ENCODE data around the gene SERPINI1.

The SERPINI1 gene

GRCh38 chr3:167843886-167844285 lies 108.4 kb downstream of the SERPINI1 start:
- no peaks in the 10 kb centered on the region for H3K36me3 ChIP-seq (ENCODE audit: control insufficient read depth in 2 of 2, insufficient read depth in 2 of 2, low read length in 2 of 2)
- no peak overlapping the region for H3K4me3 ChIP-seq (ENCODE audit: low read length in 2 of 2)
- no peak overlapping the region for H3K9ac ChIP-seq (ENCODE audit: low read length in 2 of 2)
- no peaks in the 10 kb centered on the region for H3K27me3 ChIP-seq (ENCODE audit: control insufficient read depth in 1 of 2, insufficient read depth in 2 of 2, low read length in 2 of 2)
- H3K9me3 ChIP-seq (ENCODE audit: control insufficient read depth in 2 of 2, low read length in 2 of 2) = no peaks in the 10 kb centered on the region
- H3K27ac ChIP-seq (ENCODE audit: low read length) = no peak overlapping the region
- H3K4me1 ChIP-seq (ENCODE audit: control insufficient read depth, insufficient read depth, low read length) = no peaks in the 10 kb centered on the region

GRCh38 chr3:167844528-167844927 lies 109.0 kb downstream of the SERPINI1 start:
- no peaks in the 10 kb centered on the region for H3K36me3 ChIP-seq (ENCODE audit: control insufficient read depth in 2 of 2, insufficient read depth in 2 of 2, low read length in 2 of 2)
- H3K27me3 ChIP-seq (ENCODE audit: control insufficient read depth in 1 of 2, insufficient read depth in 2 of 2, low read length in 2 of 2) = no peaks in the 10 kb centered on the region
- H3K4me1 ChIP-seq (ENCODE audit: control insufficient read depth, insufficient read depth, low read length) = no peaks in the 10 kb centered on the region
- no peak overlapping the region for H3K27ac ChIP-seq (ENCODE audit: low read length)
- H3K4me3 ChIP-seq (ENCODE audit: low read length in 2 of 2) = no peak overlapping the region
- H3K9ac ChIP-seq (ENCODE audit: low read length in 2 of 2) = no peak overlapping the region
- no peaks in the 10 kb centered on the region for H3K9me3 ChIP-seq (ENCODE audit: control insufficient read depth in 2 of 2, low read length in 2 of 2)

GRCh38 chr3:167851171-167851570 lies 115.7 kb downstream of the SERPINI1 start:
- no peaks in the 10 kb centered on the region for H3K9me3 ChIP-seq (ENCODE audit: control insufficient read depth in 2 of 2, low read length in 2 of 2)
- peaks cover 3% of the 10 kb centered on the region for H3K4me1 ChIP-seq (ENCODE audit: control insufficient read depth, insufficient read depth, low read length)
- no peaks in the 10 kb centered on the region for H3K36me3 ChIP-seq (ENCODE audit: control insufficient read depth in 2 of 2, insufficient read depth in 2 of 2, low read length in 2 of 2)
- H3K27me3 ChIP-seq (ENCODE audit: control insufficient read depth in 1 of 2, insufficient read depth in 2 of 2, low read length in 2 of 2) = no peaks in the 10 kb centered on the region
- no peak overlapping the region for H3K27ac ChIP-seq (ENCODE audit: low read length)
- no peak overlapping the region for H3K4me3 ChIP-seq (ENCODE audit: low read length in 2 of 2)
- no peak overlapping the region for H3K9ac ChIP-seq (ENCODE audit: low read length in 2 of 2)

GRCh38 chr3:167851749-167852148 lies 116.2 kb downstream of the SERPINI1 start:
- H3K9me3 ChIP-seq (ENCODE audit: control insufficient read depth in 2 of 2, low read length in 2 of 2) = no peaks in the 10 kb centered on the region
- peaks cover 3% of the 10 kb centered on the region for H3K4me1 ChIP-seq (ENCODE audit: control insufficient read depth, insufficient read depth, low read length)
- H3K27me3 ChIP-seq (ENCODE audit: control insufficient read depth in 1 of 2, insufficient read depth in 2 of 2, low read length in 2 of 2) = no peaks in the 10 kb centered on the region
- no peak overlapping the region for H3K27ac ChIP-seq (ENCODE audit: low read length)
- H3K36me3 ChIP-seq (ENCODE audit: control insufficient read depth in 2 of 2, insufficient read depth in 2 of 2, low read length in 2 of 2) = no peaks in the 10 kb centered on the region
- no peak overlapping the region for H3K4me3 ChIP-seq (ENCODE audit: low read length in 2 of 2)
- H3K9ac ChIP-seq (ENCODE audit: low read length in 2 of 2) = no peak overlapping the region

- H3K9ac ChIP-seq (ENCODE audit: low read length in 2 of 2) = no peak overlapping the region
- no peak overlapping the region for H3K27ac ChIP-seq (ENCODE audit: low read length)
- peaks cover 3% of the 10 kb centered on the region for H3K4me1 ChIP-seq (ENCODE audit: control insufficient read depth, insufficient read depth, low read length)
- no peak overlapping the region for H3K4me3 ChIP-seq (ENCODE audit: low read length in 2 of 2)
- no peaks in the 10 kb centered on the region for H3K36me3 ChIP-seq (ENCODE audit: control insufficient read depth in 2 of 2, insufficient read depth in 2 of 2, low read length in 2 of 2)
- H3K9me3 ChIP-seq (ENCODE audit: control insufficient read depth in 2 of 2, low read length in 2 of 2) = no peaks in the 10 kb centered on the region
- no peaks in the 10 kb centered on the region for H3K27me3 ChIP-seq (ENCODE audit: control insufficient read depth in 1 of 2, insufficient read depth in 2 of 2, low read length in 2 of 2)
These were observed 116.7 kb downstream of the SERPINI1 start for GRCh38 chr3:167852216-167852615.

GRCh38 chr3:167854063-167854462 lies 118.5 kb downstream of the SERPINI1 start:
- no peak overlapping the region for H3K27ac ChIP-seq (ENCODE audit: low read length)
- H3K9ac ChIP-seq (ENCODE audit: low read length in 2 of 2) = no peak overlapping the region
- no peaks in the 10 kb centered on the region for H3K36me3 ChIP-seq (ENCODE audit: control insufficient read depth in 2 of 2, insufficient read depth in 2 of 2, low read length in 2 of 2)
- H3K4me1 ChIP-seq (ENCODE audit: control insufficient read depth, insufficient read depth, low read length) = peaks cover 3% of the 10 kb centered on the region
- no peaks in the 10 kb centered on the region for H3K9me3 ChIP-seq (ENCODE audit: control insufficient read depth in 2 of 2, low read length in 2 of 2)
- H3K4me3 ChIP-seq (ENCODE audit: low read length in 2 of 2) = no peak overlapping the region
- no peaks in the 10 kb centered on the region for H3K27me3 ChIP-seq (ENCODE audit: control insufficient read depth in 1 of 2, insufficient read depth in 2 of 2, low read length in 2 of 2)

- H3K27ac ChIP-seq (ENCODE audit: low read length) = no peak overlapping the region
- H3K4me3 ChIP-seq (ENCODE audit: low read length in 2 of 2) = no peak overlapping the region
- H3K27me3 ChIP-seq (ENCODE audit: control insufficient read depth in 1 of 2, insufficient read depth in 2 of 2, low read length in 2 of 2) = no peaks in the 10 kb centered on the region
- H3K9me3 ChIP-seq (ENCODE audit: control insufficient read depth in 2 of 2, low read length in 2 of 2) = no peaks in the 10 kb centered on the region
- no peaks in the 10 kb centered on the region for H3K36me3 ChIP-seq (ENCODE audit: control insufficient read depth in 2 of 2, insufficient read depth in 2 of 2, low read length in 2 of 2)
- peaks cover 3% of the 10 kb centered on the region for H3K4me1 ChIP-seq (ENCODE audit: control insufficient read depth, insufficient read depth, low read length)
- H3K9ac ChIP-seq (ENCODE audit: low read length in 2 of 2) = no peak overlapping the region
These were observed 119.3 kb downstream of the SERPINI1 start for GRCh38 chr3:167854846-167855245.

GRCh38 chr3:167855306-167855705 lies 119.8 kb downstream of the SERPINI1 start:
- no peak overlapping the region for H3K4me3 ChIP-seq (ENCODE audit: low read length in 2 of 2)
- H3K4me1 ChIP-seq (ENCODE audit: control insufficient read depth, insufficient read depth, low read length) = peaks cover 3% of the 10 kb centered on the region
- no peak overlapping the region for H3K9ac ChIP-seq (ENCODE audit: low read length in 2 of 2)
- H3K27ac ChIP-seq (ENCODE audit: low read length) = no peak overlapping the region
- H3K9me3 ChIP-seq (ENCODE audit: control insufficient read depth in 2 of 2, low read length in 2 of 2) = no peaks in the 10 kb centered on the region
- H3K27me3 ChIP-seq (ENCODE audit: control insufficient read depth in 1 of 2, insufficient read depth in 2 of 2, low read length in 2 of 2) = no peaks in the 10 kb centered on the region
- H3K36me3 ChIP-seq (ENCODE audit: control insufficient read depth in 2 of 2, insufficient read depth in 2 of 2, low read length in 2 of 2) = no peaks in the 10 kb centered on the region

GRCh38 chr3:167858865-167859264 lies 123.3 kb downstream of the SERPINI1 start:
- H3K27ac ChIP-seq (ENCODE audit: low read length) = no peak overlapping the region
- peaks cover 3% of the 10 kb centered on the region for H3K4me1 ChIP-seq (ENCODE audit: control insufficient read depth, insufficient read depth, low read length)
- H3K4me3 ChIP-seq (ENCODE audit: low read length in 2 of 2) = no peak overlapping the region
- H3K27me3 ChIP-seq (ENCODE audit: control insufficient read depth in 1 of 2, insufficient read depth in 2 of 2, low read length in 2 of 2) = no peaks in the 10 kb centered on the region
- H3K9ac ChIP-seq (ENCODE audit: low read length in 2 of 2) = no peak overlapping the region
- no peaks in the 10 kb centered on the region for H3K9me3 ChIP-seq (ENCODE audit: control insufficient read depth in 2 of 2, low read length in 2 of 2)
- no peaks in the 10 kb centered on the region for H3K36me3 ChIP-seq (ENCODE audit: control insufficient read depth in 2 of 2, insufficient read depth in 2 of 2, low read length in 2 of 2)

GRCh38 chr3:167859610-167860009 lies 124.1 kb downstream of the SERPINI1 start:
- Histone ChIP-seq H3K9me3 (ENCODE audit: control insufficient read depth in 2 of 2, low read length in 2 of 2) (no peaks in the 10 kb centered on the region), H3K9ac (ENCODE audit: low read length in 2 of 2) (no peak overlapping the region), H3K4me3 (ENCODE audit: low read length in 2 of 2) (no peak overlapping the region), H3K4me1 (ENCODE audit: control insufficient read depth, insufficient read depth, low read length) (no peaks in the 10 kb centered on the region), H3K27ac (ENCODE audit: low read length) (no peak overlapping the region), H3K27me3 (ENCODE audit: control insufficient read depth in 1 of 2, insufficient read depth in 2 of 2, low read length in 2 of 2) (no peaks in the 10 kb centered on the region), H3K36me3 (ENCODE audit: control insufficient read depth in 2 of 2, insufficient read depth in 2 of 2, low read length in 2 of 2) (no peaks in the 10 kb centered on the region)

GRCh38 chr3:167861649-167862048 lies 126.1 kb downstream of the SERPINI1 start:
- Histone ChIP-seq H3K9ac (ENCODE audit: low read length in 2 of 2) (no peak overlapping the region), H3K4me3 (ENCODE audit: low read length in 2 of 2) (no peak overlapping the region), H3K27ac (ENCODE audit: low read length) (no peak overlapping the region), H3K27me3 (ENCODE audit: control insufficient read depth in 1 of 2, insufficient read depth in 2 of 2, low read length in 2 of 2) (no peaks in the 10 kb centered on the region), H3K9me3 (ENCODE audit: control insufficient read depth in 2 of 2, low read length in 2 of 2) (no peaks in the 10 kb centered on the region), H3K36me3 (ENCODE audit: control insufficient read depth in 2 of 2, insufficient read depth in 2 of 2, low read length in 2 of 2) (no peaks in the 10 kb centered on the region), H3K4me1 (ENCODE audit: control insufficient read depth, insufficient read depth, low read length) (no peaks in the 10 kb centered on the region)

Measured in stomach smooth muscle (tissue), 2 donors.